Measurements from ENCODE around the gene DDX39A.

GRCh38 chr19:14395710-14396336 is 23.3 kb downstream of the DDX39A start:
- TF ChIP-seq CTCF (IDR thresholded peaks at IDR 0.05) (no peak), POLR2A (IDR thresholded peaks at IDR 0.05) (no peak)

All from adrenal gland (tissue), 5 donors.